ENCODE results near the gene NUFIP1. TPM values are rescaled to one million over a fixed set of nuclear protein-coding genes. Genes with fewer than 3 reads are reported as not detected.
"Not testable (repeated sequence)": the region's sequence is repeated elsewhere in the genome, so short reads cannot be mapped to it uniquely, and the experiment has no call there.

The NUFIP1 gene
- 3.0 and 4.7 TPM in 2 replicates for total RNA-seq
- polyA plus RNA-seq = 5.7 and 7.5 TPM in 2 replicates

- Histone ChIP-seq H3K27ac (peak within 1 kb of the TSS; percentile 98), H3K27me3 (no peaks in the 10 kb centered on the region), H3K9me3 (ENCODE audit: low read depth) (no peaks in the 10 kb centered on the region), H3K4me1 (ENCODE audit: low read depth) (peaks cover 14% of the 10 kb centered on the region), H3K4me3 (peak within 1 kb of the TSS; percentile 93), H3K36me3 (peaks cover 6% of the 10 kb centered on the region)
- TF ChIP-seq CTCF (IDR thresholded peaks at IDR 0.05; ENCODE audit: low read depth, low read length) = no peak
- DNase-seq (ENCODE audit: low read depth in 1 of 2, low spot score in 1 of 2) = peak; percentile 96 to 99
Observed at GRCh38 chr13:44989071-44989889, at the start of gene NUFIP1, which contains the start of gene GPALPP1. TSS of gene NUFIP1 (minus strand) at chr13:44989471. CDS start at chr13:44989436, 35 bp downstream. TSS of gene GPALPP1 (plus strand) at chr13:44989538. CDS start at chr13:44989655, 117 bp downstream.

- H3K27ac ChIP-seq = no peak overlapping the region
- no peak for DNase-seq (ENCODE audit: low read depth in 1 of 2, low spot score in 1 of 2)
- TF ChIP-seq CTCF (IDR thresholded peaks at IDR 0.05; ENCODE audit: low read depth, low read length) = no peak
- H3K9me3 ChIP-seq (ENCODE audit: low read depth) = no peaks in the 10 kb centered on the region
- H3K4me3 ChIP-seq = no peak overlapping the region
- peaks cover under 1% of the 10 kb centered on the region for H3K36me3 ChIP-seq
- no peaks in the 10 kb centered on the region for H3K27me3 ChIP-seq
- no peaks in the 10 kb centered on the region for H3K4me1 ChIP-seq (ENCODE audit: low read depth)
Observed at GRCh38 chr13:45036206-45036605, 46.9 kb upstream of the NUFIP1 start.

GRCh38 chr13:45034342-45034741 lies 45.1 kb upstream of the NUFIP1 start:
- DNase-seq (ENCODE audit: low read depth in 1 of 2, low spot score in 1 of 2) = no peak
- Histone ChIP-seq H3K36me3 (peaks cover 2% of the 10 kb centered on the region), H3K27me3 (no peaks in the 10 kb centered on the region), H3K4me1 (ENCODE audit: low read depth) (no peaks in the 10 kb centered on the region), H3K9me3 (ENCODE audit: low read depth) (no peaks in the 10 kb centered on the region), H3K4me3 (no peak overlapping the region), H3K27ac (no peak overlapping the region)
- TF ChIP-seq CTCF (IDR thresholded peaks at IDR 0.05; ENCODE audit: low read depth, low read length) = no peak

- no peak for DNase-seq (ENCODE audit: low read depth in 1 of 2, low spot score in 1 of 2)
- Histone ChIP-seq H3K9me3 (ENCODE audit: low read depth) (no peaks in the 10 kb centered on the region), H3K4me3 (no peak overlapping the region), H3K36me3 (peaks cover 34% of the 10 kb centered on the region), H3K27ac (no peak overlapping the region), H3K27me3 (no peaks in the 10 kb centered on the region), H3K4me1 (ENCODE audit: low read depth) (no peaks in the 10 kb centered on the region)
- no peak for TF ChIP-seq CTCF (IDR thresholded peaks at IDR 0.05; ENCODE audit: low read depth, low read length)
Observed at GRCh38 chr13:45024847-45025246, 35.6 kb upstream of the NUFIP1 start.

GRCh38 chr13:45021250-45021649 lies 32.0 kb upstream of the NUFIP1 start:
- Histone ChIP-seq H3K4me1 (ENCODE audit: low read depth) (no peaks in the 10 kb centered on the region), H3K9me3 (ENCODE audit: low read depth) (no peaks in the 10 kb centered on the region), H3K4me3 (no peak overlapping the region), H3K27ac (no peak overlapping the region), H3K36me3 (peaks cover 41% of the 10 kb centered on the region), H3K27me3 (no peaks in the 10 kb centered on the region)
- no peak for TF ChIP-seq CTCF (IDR thresholded peaks at IDR 0.05; ENCODE audit: low read depth, low read length)
- DNase-seq (ENCODE audit: low read depth in 1 of 2, low spot score in 1 of 2) = no peak

- H3K27ac ChIP-seq; H3K27me3 ChIP-seq; H3K4me1 ChIP-seq (ENCODE audit: low read depth); H3K4me3 ChIP-seq; H3K9me3 ChIP-seq (ENCODE audit: low read depth); DNase-seq (ENCODE audit: low read depth in 1 of 2, low spot score in 1 of 2): not testable (repeated sequence)
- H3K36me3 ChIP-seq = peaks cover 48% of the 10 kb centered on the region
Observed at GRCh38 chr13:45019981-45020380, 30.7 kb upstream of the NUFIP1 start.
